HepG2 (cell line): ENCODE results near the gene BCO2.

Experiments used
- ADNP ChIP-seq: sonication (generic); formaldehyde crosslinking; IDR thresholded peaks from 2 replicates; pipeline ENCODE4 v1.4.0; 2020; ENCODE audit warnings: missing genetic modification reagents
- ATF5 ChIP-seq: sonication (generic); formaldehyde crosslinking; IDR thresholded peaks from 2 replicates; pipeline ENCODE4 v1.4.0; 2020; ENCODE audit warnings: mild to moderate bottlenecking, low read depth, missing genetic modification reagents
- CHD2 ChIP-seq: IDR thresholded peaks from 2 replicates; pipeline ENCODE4 v1.6.1; 2011; ENCODE audit warnings: low read depth, low read length, improper control_type of control experiment
- CREM ChIP-seq, 2 experiments: sonication (generic) in 1 of 2; formaldehyde crosslinking in 1 of 2; IDR thresholded peaks; 2 replicates each; pipeline versions ENCODE4 v1.4.0 to v1.6.1; 2016 to 2020; ENCODE audit warnings: antibody characterized with exemption in 1 of 2, mild to moderate bottlenecking in 1 of 2, missing genetic modification reagents in 1 of 2
- FOXM1 ChIP-seq: sonication (generic); formaldehyde crosslinking; IDR thresholded peaks from 2 replicates; pipeline ENCODE4 v1.5.0; 2020; ENCODE audit warnings: missing genetic modification reagents
- HCFC1 ChIP-seq: fragments of 150-350 bp; IDR thresholded peaks from 2 replicates; pipeline ENCODE4 v1.6.1; 2014; ENCODE audit warnings: low read depth, low read length
- KLF6 ChIP-seq: IDR thresholded peaks from 2 replicates; pipeline ENCODE4 v1.8.0; 2016; ENCODE audit warnings: missing biosample characterization, missing genetic modification reagents
- PCBP2 ChIP-seq: fragments of 200-400 bp; formaldehyde crosslinking; optimal IDR thresholded peaks from 2 replicates; pipeline ENCODE3; 2018; ENCODE audit warnings: low read length, low read depth; ENCODE audit not compliant: poor library complexity, severe bottlenecking
- TCF12 ChIP-seq, 2 experiments: fragments of 450-650 bp in 1 of 2; sonication (generic) in 1 of 2; formaldehyde crosslinking in 1 of 2; IDR thresholded peaks; 2 replicates each; pipeline versions ENCODE4 v1.6.1 to v1.8.0; 2017 to 2022; ENCODE audit warnings: antibody characterized with exemption in 1 of 2, mild to moderate bottlenecking in 1 of 2, missing genetic modification reagents in 1 of 2, moderate library complexity in 1 of 2
- TCF7L2 ChIP-seq: IDR thresholded peaks from 2 replicates; pipeline ENCODE4 v1.6.1; 2011; ENCODE audit warnings: mild to moderate bottlenecking, low read depth, low read length, moderate library complexity
- UBTF ChIP-seq: sonication (generic); formaldehyde crosslinking; IDR thresholded peaks from 2 replicates; pipeline ENCODE4 v1.4.0; 2020; ENCODE audit warnings: mild to moderate bottlenecking, missing genetic modification reagents
- ZBTB1 ChIP-seq: sonication (generic); formaldehyde crosslinking; IDR thresholded peaks from 2 replicates; pipeline ENCODE4 v1.4.0; 2020; ENCODE audit warnings: missing genetic modification reagents, borderline replicate concordance

- TF ChIP-seq CREM (IDR thresholded peaks at IDR 0.05) (no peak), CREM (CRISPR knock-in tag; IDR thresholded peaks at IDR 0.05) (no peak), HCFC1 (no peak), UBTF (no peak), PCBP2 (no peak), FOXM1 (CRISPR knock-in tag) (no peak), ADNP (no peak), KLF6 (CRISPR knock-in tag) (no peak), ATF5 (CRISPR knock-in tag) (no peak), TCF7L2 (no peak), CHD2 (no peak), ZBTB1 (CRISPR knock-in tag) (no peak), TCF12 (IDR thresholded peaks at IDR 0.05) (no peak), TCF12 (CRISPR knock-in tag; IDR thresholded peaks at IDR 0.05) (no peak)
These were observed 62.1 kb downstream of the BCO2 start for GRCh38 chr11:112237451-112237850.
